ENCODE data around the gene CLPTM1L. TPM values are rescaled to one million over a fixed set of nuclear protein-coding genes. Genes with fewer than 3 reads are reported as not detected.
A peak's percentile ranks its signal among the peaks of the same experiment; 100 is the strongest.

The CLPTM1L gene
- total and polyA plus RNA-seq, 2 donors from 2014 or later: 96.6 to 135 TPM

GRCh38 chr5:1390861-1391600 is 46.1 kb upstream of the CLPTM1L start:
- H3K36me3 ChIP-seq (ENCODE audit: control insufficient read depth in 2 of 3, insufficient read depth in 3 of 3, low read length in 3 of 3): no peaks in the 10 kb centered on the region
- no peak overlapping the region for H3K9ac ChIP-seq (ENCODE audit: low read length in 3 of 3)
- H3K27me3 ChIP-seq (ENCODE audit: control insufficient read depth, insufficient read depth, low read length): peaks cover 2% of the 10 kb centered on the region
- H3K4me3 ChIP-seq (ENCODE audit: low read length in 3 of 3): no peak overlapping the region
- FAIRE-seq (no peak), DNase-seq (peak in 1 of 5 donors; percentile 60)
- intact Hi-C loops (cut with DNase I): no loop called here
- H3K27ac ChIP-seq (ENCODE audit: low read depth in 2 of 2, low read length in 2 of 2): no peak overlapping the region
- no peak for TF ChIP-seq CTCF (IDR thresholded peaks at IDR 0.05; ENCODE audit: borderline replicate concordance, extremely low read depth, insufficient read depth)
- H3K4me1 ChIP-seq (ENCODE audit: control insufficient read depth in 2 of 3, insufficient read depth in 2 of 3, low read depth in 1 of 3, low read length in 3 of 3): peaks cover 0 to 7% (median 5%) of the 10 kb centered on the region in 3 donors
- no peaks in the 10 kb centered on the region for H3K9me3 ChIP-seq (ENCODE audit: control insufficient read depth in 2 of 3, insufficient read depth in 1 of 3, low read length in 3 of 3)

GRCh38 chr5:1390333-1390732 is 45.4 kb upstream of the CLPTM1L start:
- peak in 1 of 5 donors; percentile 40 for DNase-seq
- H3K36me3 ChIP-seq (ENCODE audit: control insufficient read depth in 2 of 3, insufficient read depth in 3 of 3, low read length in 3 of 3): no peaks in the 10 kb centered on the region
- TF ChIP-seq CTCF (IDR thresholded peaks at IDR 0.05; ENCODE audit: borderline replicate concordance, extremely low read depth, insufficient read depth): no peak

GRCh38 chr5:1388383-1388967 is 43.6 kb upstream of the CLPTM1L start:
- Histone ChIP-seq H3K27ac (ENCODE audit: low read depth in 2 of 2, low read length in 2 of 2) (no peak overlapping the region), H3K27me3 (ENCODE audit: control insufficient read depth, insufficient read depth, low read length) (peaks cover 2% of the 10 kb centered on the region), H3K4me1 (ENCODE audit: control insufficient read depth in 2 of 3, insufficient read depth in 2 of 3, low read depth in 1 of 3, low read length in 3 of 3) (peaks cover 0 to 11% (median 8%) of the 10 kb centered on the region in 3 donors), H3K36me3 (ENCODE audit: control insufficient read depth in 2 of 3, insufficient read depth in 3 of 3, low read length in 3 of 3) (no peaks in the 10 kb centered on the region), H3K4me3 (ENCODE audit: low read length in 3 of 3) (no peak overlapping the region), H3K9me3 (ENCODE audit: control insufficient read depth in 2 of 3, insufficient read depth in 1 of 3, low read length in 3 of 3) (no peaks in the 10 kb centered on the region), H3K9ac (ENCODE audit: low read length in 3 of 3) (no peak overlapping the region)
- intact Hi-C loops (cut with DNase I): no loop called here
- FAIRE-seq (no peak), DNase-seq (no peak)
- TF ChIP-seq CTCF (IDR thresholded peaks at IDR 0.05; ENCODE audit: borderline replicate concordance, extremely low read depth, insufficient read depth): no peak

More at GRCh38 chr5:1390333-1390732, 45.4 kb upstream of the CLPTM1L start:
- H3K4me1 ChIP-seq (ENCODE audit: control insufficient read depth in 2 of 3, insufficient read depth in 2 of 3, low read depth in 1 of 3, low read length in 3 of 3): peaks cover 0 to 9% (median 8%) of the 10 kb centered on the region in 3 donors
- H3K9me3 ChIP-seq (ENCODE audit: control insufficient read depth in 2 of 3, insufficient read depth in 1 of 3, low read length in 3 of 3): no peaks in the 10 kb centered on the region
- peaks cover 2% of the 10 kb centered on the region for H3K27me3 ChIP-seq (ENCODE audit: control insufficient read depth, insufficient read depth, low read length)
- intact Hi-C loops (cut with DNase I): no loop called here
- H3K4me3 ChIP-seq (ENCODE audit: low read length in 3 of 3): no peak overlapping the region
- H3K9ac ChIP-seq (ENCODE audit: low read length in 3 of 3): no peak overlapping the region
- no peak overlapping the region for H3K27ac ChIP-seq (ENCODE audit: low read depth in 2 of 2, low read length in 2 of 2)
- FAIRE-seq: no peak

All from kidney (tissue), 14 donors.